ENCODE results near the gene ZDHHC3.

DNA sequence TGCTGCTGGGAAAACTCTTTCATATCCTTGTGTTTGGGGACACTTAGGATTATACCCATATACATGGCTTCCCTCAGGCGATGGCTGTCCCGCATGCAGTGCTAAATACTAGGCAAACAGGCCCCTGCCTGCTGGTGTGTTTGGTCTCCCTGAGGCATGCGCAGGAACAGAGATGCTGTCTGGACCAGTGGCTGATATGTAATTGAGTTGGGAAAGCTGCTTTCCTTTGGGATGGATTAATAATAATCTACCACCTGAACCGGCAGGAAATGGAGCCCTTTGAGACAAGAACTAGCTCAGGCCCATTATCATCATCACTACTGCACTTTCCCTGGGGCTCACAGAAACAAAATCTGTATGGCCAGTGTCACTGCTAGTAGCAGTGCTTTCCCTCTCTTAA lies 18.0 kb downstream of the ZDHHC3 start:
- TF ChIP-seq CTCF (IDR thresholded peaks at IDR 0.05): no peak
- no peak for TF ChIP-seq POLR2A (IDR thresholded peaks at IDR 0.05)

Measured in tibial nerve (tissue), 3 donors.